Measurements from ENCODE around the gene GSDMA. TPM values are rescaled to one million over a fixed set of nuclear protein-coding genes. Genes with fewer than 3 reads are reported as not detected.
"Not testable (repeated sequence)": the region's sequence is repeated elsewhere in the genome, so short reads cannot be mapped to it uniquely, and the experiment has no call there.

GSDMA gene
- total RNA-seq, 1 donor from 2014 or later, result not detected

DNA sequence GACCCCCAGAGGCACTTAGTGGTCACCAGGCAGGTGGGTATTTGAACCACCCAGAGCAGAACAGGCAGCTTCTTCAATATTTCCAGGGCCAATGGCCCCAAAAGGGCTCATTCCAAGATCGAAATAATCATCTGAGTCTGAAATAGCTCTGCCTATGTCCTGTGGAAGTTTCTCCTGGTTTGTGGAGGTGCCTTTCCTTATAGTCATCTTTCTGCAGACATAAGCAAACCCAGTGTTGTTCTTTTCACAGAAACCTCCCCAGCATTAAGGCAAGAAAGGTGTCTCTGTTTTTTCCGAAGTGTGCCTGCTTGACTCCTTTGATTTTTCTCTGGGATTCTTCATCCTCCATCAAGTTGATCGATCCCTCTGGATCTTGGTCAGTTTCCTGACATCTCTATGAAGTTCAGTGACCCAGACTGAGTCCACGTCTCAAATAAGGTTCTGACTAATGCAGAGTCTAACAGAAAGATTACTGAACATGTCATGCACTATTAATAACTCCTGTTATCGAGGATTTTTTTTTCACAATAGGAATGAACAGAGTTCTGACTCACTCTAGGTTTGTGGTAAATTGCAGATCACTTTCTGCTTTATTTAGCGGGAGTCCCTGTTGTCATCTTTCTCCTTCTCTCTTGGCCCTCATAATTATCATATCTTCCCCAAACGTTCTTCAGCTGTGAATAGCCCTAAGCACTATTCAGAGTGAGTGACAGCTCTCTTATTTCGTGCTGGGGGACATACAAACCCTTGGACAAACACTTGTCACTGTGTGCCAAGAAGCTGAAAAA is 33.8 kb upstream of the GSDMA start:
- peak; percentile 65 for DNase-seq (ENCODE audit: extremely low read depth, low read depth, low spot score)

DNA sequence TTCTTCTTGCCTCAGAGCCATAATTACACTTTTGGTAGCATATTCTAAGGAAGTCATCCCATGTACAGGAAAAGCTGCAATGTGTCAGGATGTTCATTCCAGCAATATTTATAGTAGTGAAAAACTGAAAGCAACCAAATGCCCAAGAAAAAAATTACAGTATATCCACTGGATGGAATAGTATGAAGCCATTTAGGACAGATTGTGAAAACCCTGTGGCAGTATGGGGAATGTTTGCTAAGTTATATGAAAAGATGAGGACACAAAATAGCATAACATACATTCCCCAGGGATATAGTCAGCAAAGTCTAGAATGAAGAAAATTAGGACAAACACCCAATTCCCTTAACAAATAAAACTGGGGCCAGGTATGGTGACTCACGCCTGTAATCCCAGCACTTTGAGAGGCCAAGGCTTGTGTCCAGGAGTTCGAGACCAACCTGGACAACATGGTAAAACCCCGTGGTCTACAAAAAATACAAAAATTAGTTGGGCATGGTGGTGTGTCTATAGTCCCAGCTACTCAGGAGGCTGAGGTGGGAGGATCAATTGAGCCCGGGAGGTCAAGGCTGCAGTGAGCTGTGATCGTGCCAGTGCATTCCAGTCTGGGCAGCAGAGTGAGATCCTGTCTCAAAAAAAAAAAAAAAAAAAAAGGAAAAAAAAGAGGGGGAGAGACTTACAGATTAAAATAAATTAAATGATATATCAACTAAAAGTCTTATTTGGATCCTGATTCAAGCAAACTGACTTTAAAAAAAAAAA is 33.0 kb upstream of the GSDMA start:
- no peak for DNase-seq (ENCODE audit: extremely low read depth, low read depth, low spot score)

DNA sequence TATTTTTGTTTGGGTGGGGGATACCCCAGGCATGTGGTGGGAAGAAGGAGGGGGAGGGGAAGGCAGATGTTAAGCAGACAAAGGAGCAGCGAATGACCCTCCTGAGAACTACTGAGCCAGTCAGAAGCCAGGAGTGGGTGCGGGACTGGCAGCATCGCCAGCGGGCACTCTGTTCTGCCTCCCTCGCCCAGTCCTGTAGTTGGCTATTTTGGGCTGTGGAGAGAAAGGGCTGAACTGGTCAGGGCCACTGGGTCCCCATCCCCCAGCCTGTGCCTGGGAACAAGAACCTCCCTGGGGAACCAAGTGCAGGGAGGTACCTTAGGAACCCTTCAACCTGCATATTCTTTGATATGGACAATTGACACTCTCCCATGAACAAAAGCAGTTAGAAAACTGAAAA is 28.9 kb upstream of the GSDMA start:
- no peak for DNase-seq (ENCODE audit: extremely low read depth, low read depth, low spot score)

DNA sequence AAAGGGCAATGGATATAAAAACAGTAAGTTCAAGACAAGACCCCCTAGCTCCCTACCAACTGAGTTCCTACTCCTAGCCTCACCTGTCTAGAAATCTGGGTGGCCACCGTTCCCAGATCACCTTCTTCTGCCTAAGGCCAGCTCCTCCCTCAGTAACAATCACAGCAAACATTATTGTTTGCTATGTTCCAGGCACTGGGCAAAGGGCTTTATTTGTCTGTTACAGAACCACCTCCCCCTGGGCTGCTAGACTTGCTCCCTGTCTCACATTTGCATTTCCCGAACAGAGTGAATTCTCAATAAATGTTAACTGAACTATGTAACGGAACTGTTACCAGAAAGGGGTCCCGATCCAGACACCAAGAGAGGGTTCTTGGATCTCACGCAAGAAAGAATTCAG is 28.5 kb upstream of the GSDMA start:
- DNase-seq (ENCODE audit: extremely low read depth, low read depth, low spot score), result no peak

DNA sequence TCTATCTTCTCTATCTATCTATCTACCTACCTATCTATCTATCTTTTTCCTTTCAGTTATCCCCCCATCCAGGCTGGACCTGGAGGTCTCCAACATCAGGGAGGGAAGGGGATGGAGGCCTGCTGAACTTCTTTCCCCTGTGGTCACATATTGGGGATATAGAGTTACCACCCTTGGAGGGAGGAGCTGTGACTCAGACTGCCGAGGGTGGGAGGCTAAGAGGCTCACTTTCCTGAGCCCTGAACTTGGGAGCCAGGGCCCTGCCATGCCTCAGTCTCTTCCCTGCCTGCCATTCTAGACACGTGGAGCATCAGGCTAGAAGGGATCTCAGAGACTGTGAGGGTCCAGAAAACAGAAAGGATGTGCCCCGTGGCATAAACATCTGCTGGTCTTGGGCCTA is 26.9 kb upstream of the GSDMA start:
- no peak for DNase-seq (ENCODE audit: extremely low read depth, low read depth, low spot score)

DNA sequence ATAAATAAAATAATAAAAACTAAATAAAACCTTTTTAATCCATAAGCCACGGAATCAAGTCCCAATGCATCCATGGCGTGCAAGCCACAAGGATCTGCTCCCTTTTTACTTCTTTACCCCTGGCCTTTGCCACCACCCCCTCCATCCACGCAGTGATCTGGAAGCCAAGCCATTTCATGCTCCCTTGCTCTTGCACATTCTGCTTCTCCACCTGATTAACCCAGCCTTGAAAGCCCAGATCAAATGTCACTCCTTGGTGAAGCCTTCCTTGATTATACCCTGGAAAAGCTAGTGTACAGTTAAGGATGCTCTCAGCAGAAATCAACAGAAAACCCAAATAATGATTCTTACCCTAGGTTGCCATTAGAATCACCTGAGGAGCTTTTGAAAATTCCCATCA is 25.4 kb upstream of the GSDMA start:
- DNase-seq (ENCODE audit: extremely low read depth, low read depth, low spot score), result no peak

DNA sequence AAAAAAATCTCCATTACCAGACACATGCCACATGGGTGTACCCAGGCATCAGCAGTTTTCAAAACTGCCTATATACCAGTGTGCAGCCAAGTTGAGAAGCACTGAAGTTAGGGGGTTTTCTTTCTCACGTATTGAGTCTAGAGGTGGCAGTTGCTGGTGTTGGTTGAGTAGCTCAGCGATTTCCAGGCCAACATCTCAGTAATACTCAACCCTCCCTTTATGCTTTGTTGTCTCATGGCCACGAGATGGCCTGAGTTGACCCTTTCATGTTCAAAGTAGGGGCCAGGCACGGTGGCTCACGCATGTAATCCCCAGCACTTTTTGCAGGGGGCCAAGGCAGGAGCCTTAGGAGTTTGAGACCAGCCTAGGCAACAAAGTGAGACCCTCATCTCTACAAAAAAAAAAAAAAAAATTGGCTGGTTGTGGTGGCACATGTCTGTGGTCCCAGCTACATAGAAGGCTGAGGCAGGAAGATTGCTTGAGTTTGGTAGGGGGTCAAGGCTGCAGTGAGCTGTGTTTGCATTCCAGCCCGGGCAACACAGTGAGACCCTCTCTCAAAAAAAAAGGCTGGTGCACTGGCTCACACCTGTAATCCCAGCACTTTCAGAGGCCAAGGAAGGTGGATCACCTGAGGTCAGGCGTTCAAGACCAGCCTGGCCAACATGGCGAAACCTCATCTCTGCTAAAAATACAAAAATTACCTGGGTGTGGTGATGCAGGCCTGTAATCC is 24.5 kb upstream of the GSDMA start:
- no peak for DNase-seq (ENCODE audit: extremely low read depth, low read depth, low spot score)

DNA sequence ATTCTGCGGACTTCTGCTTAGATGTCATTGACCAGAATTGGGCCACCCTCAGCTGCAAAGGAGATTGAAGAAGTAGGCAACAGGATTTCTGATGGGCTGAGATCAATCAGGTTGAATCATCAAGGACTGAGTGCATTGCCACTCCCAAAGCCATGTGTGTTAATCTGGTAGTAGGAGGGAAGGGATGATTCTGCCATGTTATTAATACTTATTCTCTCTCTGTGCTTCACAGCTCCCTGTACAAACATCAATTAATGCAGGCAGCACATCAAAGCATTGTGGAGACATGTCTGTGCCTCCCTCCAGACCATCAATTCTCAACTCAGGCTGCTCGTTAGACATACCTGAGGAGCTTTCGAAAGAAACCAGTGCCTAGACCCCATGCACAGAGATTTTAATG is 23.7 kb upstream of the GSDMA start:
- DNase-seq (ENCODE audit: extremely low read depth, low read depth, low spot score), result no peak

DNA sequence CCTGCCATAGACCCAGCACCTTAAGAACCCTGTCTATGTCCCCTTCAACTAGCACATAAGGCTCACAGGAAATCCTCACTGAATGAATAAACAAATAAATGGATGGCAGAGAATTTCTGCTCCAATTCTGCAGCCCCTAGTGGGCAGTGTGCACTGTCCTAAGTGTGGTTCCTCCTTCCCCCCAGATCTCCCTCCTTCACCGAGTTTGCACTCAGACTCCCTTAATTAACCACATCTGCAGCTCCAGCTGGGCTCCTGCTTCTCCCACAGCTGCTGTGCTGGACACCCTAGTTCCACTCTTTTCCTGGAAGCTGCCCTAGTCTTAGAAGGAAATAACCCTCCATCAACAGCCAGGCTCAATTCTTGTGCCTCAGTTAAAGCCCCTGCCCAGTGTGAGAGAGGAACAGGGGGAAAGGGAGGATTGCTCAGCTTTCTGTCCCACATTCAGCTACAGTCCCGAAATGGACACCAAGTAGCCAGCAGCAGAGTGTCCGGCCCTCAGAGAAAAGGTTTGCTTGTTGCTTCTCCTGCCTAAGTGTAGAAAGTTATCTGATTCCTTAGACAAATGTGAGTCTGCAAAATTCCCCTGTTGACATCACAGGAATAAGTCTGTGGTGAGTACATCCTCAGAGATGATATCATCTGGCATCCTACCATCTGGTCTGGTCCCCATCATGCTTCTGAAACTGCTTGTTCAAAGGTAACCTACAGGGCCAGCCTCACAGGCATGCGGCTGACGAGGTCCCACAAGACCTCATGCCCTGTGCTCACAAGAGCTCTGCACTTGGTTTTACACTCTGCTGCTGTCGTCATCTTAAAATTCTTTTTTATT is 23.0 kb upstream of the GSDMA start:
- DNase-seq (ENCODE audit: extremely low read depth, low read depth, low spot score), result no peak

DNA sequence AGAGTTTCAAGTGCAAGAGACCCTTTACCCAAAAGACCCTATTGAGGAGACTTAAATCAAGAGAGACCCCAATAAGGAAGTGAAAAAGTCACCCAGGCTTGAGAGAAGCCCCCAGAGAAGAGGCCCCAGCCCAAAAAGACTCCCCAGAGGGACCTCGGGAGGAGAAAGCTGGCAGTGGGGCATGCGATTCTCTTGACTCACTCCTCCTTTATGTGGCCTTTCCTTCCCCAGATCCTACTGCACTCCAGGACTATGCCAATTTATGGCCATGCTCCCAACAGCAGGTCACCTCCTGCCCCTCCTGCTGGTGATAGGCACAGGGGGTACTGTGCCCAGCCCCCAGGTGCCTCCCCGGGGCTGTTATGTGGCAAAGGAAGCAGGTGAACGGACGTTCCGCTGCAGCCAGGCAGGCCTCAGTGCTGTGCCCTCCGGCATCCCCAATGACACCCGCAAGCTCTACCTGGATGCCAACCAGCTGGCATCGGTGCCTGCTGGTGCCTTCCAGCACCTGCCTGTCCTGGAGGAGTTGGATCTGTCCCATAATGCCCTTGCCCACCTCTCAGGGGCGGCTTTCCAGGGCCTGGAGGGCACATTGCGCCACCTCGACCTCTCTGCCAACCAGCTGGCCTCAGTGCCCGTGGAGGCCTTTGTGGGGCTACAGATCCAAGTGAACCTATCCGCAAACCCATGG is 19.0 kb upstream of the GSDMA start:
- DNase-seq (ENCODE audit: extremely low read depth, low read depth, low spot score), result no peak

DNA sequence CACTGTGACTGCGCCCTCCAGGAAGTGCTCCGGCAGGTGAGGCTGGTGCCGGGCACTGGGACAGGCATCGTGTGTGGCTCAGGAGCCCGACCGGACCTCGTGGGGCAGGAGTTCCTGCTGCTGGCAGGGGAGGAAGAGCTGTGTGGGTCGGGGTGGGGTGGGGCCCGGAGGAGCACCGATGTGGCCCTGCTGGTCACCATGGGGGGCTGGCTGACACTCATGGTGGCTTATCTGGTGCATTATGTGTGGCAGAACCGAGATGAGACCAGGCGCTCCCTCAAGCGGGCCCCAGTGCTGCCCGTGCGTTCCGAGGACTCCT is 18.5 kb upstream of the GSDMA start:
- no peak for DNase-seq (ENCODE audit: extremely low read depth, low read depth, low spot score)

DNA sequence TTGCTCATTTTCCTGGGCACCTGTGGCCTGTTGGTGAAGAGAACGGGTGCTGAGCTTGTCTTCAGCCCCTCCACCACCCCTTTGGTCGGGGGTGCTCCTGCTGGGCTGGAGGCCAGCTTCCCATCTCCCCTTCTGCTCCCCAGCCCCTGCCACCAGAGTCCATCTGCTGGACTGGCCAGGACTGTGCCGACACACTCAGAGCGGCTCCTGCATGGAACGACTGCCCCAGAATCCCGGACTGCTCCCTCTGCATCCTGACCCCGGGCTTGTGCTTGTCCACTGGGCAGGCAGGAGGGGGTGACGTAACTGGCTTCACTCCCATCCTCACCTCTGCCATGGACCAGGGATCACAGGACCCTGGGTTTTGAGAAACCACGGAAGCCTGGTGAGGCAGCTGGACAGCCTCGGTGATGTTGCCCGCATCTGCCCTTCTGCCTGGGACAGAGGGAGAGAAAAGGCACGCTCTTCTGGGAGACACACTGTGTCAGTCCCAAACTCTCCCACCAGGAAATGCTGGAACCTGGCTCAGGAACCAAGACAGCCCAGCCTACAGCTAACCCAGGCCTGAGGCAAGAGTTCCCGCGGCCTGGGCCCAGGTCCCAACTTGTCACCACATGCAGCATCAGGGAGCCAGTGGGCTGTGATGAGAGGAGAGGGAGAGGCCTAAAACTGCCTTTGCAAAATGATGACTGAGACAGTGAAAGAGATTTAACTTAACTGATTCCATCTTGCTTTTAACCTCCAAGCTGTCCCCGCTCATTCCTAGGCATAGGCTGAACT is 16.1 kb upstream of the GSDMA start:
- DNase-seq (ENCODE audit: extremely low read depth, low read depth, low spot score), result no peak

DNA sequence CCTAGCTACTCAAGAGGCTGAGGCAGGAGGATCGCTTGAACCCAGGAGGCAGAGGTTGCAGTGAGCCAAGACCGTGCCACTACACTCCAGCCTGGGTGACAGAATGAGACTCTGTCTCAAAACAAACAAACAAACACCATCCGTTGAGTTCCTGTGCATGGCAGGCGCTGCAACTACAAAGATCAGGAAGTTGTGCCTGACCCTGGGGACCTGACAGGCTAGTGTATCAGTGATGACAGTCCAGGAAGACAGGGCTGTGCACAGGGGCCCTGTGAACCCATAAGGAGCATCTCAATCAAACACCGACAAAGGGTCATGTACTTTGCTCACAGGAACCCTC is 14.3 kb upstream of the GSDMA start:
- not testable (repeated sequence) for DNase-seq (ENCODE audit: extremely low read depth, low read depth, low spot score)

DNA sequence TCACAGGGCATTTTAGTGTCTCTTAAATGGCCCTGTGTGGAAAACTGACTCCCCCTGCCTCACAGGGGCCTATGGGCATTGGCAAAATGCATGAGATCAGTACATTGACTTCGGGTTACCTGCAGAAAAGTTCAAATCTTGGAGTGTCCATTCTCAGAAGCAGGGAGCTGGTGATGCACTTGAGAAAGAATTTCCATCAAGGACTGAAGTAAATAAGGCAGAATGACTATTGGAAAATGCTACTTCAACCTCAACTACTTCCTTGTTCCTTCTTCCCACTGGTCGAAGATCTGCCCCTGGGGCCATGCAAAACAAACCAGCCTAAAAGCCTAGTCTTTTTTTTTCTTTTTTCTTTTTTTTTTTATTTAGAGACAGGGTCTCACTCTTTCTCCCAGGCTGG is 13.8 kb upstream of the GSDMA start:
- no peak for DNase-seq (ENCODE audit: extremely low read depth, low read depth, low spot score)

DNA sequence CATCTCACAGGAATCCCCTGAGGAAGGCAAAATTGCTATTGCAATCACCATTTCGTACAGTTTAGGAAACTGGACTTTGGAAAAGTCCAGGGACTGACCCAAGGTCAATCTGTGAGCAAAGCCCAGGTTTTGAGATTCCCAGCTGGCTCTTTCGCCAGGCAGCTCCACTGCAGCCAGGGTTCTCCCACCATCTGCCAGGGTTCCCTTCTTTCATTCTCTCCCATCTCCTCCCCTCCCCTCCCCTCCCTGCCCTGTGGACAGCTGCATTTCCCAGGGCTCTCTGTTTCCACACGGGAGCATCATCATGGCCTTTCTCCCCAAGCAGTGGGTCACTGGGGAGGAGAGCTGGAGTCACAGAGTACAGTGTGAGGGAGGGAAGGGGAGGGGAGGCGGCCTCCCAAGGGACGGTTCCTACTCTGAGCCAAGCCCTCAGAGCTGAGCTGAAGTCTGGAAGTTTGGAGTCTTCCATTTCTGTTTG is 11.9 kb upstream of the GSDMA start:
- no peak for DNase-seq (ENCODE audit: extremely low read depth, low read depth, low spot score)

DNA sequence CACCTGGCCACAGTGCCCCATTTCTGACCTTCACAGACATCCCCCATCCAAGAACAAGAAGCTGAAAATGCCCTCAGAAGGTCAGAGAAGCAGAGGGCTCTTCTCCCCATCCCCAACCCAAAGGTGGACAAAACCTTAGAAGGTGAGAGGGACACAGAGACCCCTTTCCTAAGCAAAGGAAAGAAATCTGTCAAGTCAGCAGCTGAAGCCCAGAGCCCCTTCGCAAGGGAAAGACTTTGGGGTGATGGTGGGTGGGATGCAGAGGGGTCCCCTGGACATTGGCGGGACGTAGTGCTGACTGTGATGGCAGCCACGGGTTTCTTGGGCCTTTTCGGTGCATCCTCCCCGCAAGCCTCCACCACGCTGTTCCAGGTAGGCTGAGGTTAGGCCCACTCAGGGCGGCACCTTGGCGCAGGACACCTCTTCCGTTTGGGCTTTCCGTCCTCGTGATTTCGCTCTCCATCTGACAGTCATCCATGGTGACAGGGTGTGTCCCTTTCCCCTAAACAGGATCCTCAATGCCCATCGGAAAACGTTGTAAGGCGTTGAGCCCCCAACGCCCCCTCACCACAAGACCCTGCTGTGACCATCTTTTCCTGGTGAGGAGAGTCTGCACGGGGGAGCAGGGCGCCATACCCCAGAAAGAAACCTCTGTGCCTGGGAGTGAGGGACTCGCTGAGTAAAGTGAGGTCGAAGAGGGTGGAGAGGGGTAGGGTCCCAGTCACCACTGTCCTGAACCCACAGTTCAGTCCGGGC is 10.7 kb upstream of the GSDMA start:
- DNase-seq (ENCODE audit: extremely low read depth, low read depth, low spot score), result no peak

DNA sequence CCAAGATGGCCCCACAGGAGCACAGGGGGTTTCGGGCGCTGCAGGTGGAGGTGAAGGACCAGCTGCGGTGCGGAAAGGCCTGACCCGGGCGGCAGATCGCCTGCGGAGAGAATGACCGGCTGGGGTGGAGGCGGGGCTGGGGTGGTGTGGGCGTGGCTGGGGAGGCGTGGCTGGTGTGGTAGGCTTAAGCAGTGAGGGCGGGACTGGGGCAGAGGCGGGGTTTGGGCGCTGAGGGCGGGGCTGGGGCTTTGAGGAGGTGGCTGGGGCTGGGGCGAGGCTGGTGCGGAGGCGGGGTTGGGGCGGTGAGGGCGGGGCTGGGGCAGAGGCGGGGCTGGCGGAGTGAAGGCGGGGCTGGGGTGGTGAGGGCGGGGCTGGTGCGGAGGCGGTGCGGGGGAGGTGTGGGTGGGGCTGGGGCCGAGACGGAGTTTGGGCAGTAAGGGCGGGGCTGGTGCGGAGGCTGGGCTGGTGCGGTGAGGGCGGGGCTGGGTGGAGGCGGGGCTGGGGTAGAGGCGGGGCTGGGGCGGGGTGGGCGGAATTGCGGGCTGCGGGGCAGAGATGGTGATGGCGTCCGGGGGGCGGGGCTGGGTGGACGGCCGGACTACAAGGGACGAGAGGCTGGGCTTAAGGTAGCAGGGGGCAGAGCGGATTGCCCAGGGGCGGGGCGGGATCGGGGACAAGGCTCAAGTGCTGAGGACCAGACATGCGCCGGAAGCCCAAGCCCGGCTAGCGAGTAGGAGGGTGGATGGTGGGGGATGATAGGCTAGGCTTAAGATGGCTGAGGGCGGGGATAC is 9.9 kb upstream of the GSDMA start:
- DNase-seq (ENCODE audit: extremely low read depth, low read depth, low spot score), result peak; percentile 39

DNA sequence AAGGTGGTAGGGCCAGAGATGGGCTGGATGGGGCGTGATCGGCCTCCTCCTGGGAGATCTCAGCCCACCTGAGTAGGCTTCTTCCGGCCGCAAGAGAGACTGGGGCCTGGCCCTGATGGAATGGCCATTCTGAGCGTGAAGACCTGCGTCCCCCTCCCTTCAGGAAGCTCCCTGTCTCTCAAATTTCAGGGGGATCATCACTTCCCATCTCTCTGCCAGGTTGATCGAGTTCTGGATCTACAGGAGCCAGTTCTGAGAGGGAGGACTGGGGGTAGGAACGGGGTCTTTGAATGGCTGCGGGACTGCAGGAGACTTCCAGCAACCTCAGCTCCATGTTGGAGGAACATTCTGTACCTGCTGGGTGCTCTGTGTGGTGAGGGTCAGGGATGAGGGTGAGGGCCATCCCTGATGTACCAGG is 9.3 kb upstream of the GSDMA start:
- DNase-seq (ENCODE audit: extremely low read depth, low read depth, low spot score), result no peak
